Measurements from ENCODE around the gene SMARCA2.

The SMARCA2 gene

DNA sequence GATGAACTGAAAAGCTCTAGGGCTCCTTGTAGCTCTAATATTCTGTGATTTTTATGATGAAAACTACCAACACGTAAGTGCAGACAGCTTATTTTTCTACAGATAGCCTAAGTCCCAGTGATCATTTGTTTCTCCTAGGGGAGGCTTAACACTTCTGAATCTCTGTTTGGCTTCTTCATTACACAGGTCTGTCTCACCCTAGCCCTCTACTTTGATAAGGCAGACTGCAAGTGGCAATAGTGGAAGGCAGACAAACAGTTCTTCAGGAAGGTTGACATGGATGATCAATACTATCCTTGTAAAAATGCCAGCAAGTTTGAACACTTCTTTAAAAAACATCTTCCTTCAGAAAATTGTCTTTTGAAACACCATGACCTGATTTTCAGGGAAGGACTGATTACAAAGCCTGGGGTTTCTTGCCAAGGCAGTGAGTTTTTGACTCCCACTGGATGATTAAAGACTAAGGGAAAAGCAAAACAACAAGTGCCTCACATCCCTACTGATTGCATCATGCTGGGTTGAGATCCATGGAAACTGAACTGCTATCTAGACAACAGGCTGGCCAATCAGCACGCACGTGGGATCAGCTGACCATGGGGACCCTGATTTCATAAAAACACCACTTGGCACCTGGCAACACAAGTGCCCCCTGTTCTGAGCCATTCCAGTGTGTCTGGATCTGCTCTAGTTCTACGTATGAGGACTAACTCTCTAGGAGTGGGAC, 212.2 kb downstream of the SMARCA2 start:
- DNase-seq, result no peak

DNA sequence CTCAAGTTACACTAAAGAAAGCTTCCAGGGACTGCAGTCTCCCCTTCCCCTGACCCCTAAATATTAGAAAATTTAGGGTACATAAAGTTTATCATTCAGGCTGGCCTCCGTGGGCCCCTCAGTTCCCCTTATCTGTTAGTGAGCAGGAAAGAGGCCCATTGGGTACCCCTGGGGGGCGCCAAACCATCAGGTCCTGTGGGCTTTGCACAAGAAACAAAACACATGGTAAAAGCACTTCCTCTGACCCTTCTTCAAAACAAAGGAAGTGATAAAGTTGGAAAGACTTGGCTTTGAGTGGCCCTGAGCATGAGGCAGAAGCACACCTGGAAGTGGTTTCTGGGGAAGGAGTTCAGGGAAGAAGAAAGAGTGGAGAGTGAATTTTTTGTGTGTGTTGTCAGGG, 213.0 kb downstream of the SMARCA2 start:
- DNase-seq, result no peak

DNA sequence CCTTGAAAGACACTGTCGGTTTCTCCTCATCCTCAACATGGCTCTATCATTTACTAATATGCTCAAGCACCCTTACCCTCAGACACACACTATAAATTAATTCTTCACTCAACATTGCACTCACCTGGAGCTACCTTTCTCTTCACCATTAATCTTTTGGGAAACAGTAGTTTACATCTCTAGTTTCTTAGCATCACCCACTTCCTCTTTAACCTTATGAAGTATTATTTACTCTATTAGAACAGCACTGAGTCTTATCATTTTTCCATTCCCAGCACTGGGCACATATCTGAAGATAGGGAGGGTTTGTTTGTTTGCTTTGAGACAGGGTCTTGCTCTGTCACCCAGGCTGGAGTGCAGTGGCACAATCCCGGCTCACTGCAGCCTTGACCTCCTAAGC, 213.5 kb downstream of the SMARCA2 start:
- no peak for DNase-seq

DNA sequence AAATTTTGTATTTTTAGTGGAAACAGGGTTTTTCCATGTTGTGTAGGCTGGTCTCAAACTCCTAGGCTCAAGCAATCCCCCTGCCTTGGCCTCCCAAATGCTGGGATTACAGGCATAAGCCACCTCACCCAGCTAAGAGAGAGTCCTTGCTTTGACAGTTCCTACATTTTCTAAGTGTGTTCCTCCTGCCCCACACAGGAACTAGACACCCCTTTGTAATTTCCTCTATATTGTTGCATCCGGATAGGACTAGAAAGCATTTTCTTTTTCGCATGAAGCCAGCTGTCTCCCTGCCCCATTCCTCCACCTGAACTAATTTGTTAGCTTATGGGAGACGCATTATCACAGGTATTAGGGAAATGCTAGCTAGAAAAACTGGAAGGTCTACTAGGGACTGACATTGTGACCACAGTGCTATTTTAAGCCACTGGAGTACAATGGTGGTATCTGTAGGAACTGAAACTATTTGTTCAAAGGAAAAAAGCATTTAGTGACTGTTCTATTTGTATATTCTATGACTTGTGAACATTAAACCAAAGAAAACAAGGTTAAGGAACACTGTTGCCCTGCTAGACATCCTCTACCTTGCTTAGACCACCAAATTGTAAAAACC, 214.1 kb downstream of the SMARCA2 start:
- DNase-seq, result no peak

DNA sequence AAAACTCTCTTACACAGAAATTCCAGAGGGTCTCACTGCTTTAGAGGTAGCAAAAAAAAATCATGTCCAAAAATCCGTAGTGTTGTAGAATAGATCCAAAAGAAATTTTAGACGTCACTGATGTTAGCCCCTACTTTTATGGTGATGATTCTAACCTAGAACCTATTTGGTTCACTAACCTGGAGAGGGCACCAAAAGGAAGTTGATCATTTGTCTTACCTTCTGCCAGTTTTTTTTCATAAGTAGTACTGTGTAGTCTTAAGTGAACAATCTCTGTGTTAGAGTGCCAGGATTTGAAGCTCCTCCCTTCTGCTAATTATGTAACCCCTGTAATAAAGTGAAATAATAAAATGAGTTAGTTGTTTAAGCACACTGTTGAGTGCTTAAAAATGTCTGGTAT, 215.2 kb downstream of the SMARCA2 start:
- DNase-seq, result no peak

DNA sequence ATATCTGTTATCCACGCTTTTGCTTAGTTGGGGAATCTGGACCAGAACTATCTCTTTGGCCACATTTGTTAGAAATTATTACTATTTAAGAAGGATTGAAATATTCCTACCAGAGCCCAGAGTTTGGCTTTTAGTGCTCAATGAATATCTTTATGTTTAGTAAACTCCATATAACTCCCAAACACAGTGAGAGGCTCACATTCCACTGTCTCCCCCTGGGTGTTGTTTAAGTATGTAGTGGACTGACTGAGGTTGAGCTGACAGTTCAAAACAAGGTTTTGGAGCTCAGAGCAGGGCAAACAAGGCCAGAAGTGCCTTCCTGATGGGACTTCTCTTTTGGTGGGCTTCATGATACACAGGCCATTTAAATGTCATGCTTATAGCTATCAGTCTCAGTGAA, 216.0 kb downstream of the SMARCA2 start:
- DNase-seq, result no peak

DNA sequence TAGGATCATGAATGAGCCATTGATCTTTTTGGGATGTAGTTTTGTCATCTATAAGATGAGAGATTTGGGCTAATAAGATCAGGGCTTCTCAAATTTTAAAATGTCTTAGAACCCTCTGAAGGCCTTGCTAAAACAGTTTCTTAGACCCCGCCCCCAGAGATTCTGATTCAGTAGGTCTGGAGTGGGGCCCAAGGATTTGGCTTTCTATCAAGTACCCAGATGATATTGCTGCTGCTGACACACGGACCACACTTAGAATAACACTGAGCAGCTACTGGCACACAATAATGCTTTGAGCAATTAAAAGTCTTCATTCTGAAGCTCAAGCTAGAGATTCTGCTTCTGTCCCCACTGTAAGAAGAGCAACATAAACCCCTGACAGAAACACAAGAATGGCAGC, 216.7 kb downstream of the SMARCA2 start:
- DNase-seq, result no peak

DNA sequence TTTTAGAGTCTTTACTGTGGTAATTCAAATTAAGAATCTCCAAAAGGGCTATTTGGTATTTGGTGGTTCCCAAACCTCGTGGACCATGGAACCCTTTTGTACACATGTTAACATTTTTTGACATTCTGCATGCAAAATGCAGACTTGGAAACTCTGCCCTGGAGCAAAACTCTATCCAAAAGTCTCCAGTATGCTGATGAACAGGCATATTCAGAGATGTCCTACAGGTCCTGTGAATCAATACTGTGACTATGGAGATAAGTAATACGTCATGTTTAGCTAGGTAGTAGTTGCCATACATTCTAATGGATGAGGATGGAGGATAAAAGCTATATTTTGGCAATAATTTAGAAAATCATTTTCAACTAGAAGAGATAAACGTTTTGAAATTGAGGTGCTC, 218.1 kb downstream of the SMARCA2 start:
- DNase-seq, result no peak

DNA sequence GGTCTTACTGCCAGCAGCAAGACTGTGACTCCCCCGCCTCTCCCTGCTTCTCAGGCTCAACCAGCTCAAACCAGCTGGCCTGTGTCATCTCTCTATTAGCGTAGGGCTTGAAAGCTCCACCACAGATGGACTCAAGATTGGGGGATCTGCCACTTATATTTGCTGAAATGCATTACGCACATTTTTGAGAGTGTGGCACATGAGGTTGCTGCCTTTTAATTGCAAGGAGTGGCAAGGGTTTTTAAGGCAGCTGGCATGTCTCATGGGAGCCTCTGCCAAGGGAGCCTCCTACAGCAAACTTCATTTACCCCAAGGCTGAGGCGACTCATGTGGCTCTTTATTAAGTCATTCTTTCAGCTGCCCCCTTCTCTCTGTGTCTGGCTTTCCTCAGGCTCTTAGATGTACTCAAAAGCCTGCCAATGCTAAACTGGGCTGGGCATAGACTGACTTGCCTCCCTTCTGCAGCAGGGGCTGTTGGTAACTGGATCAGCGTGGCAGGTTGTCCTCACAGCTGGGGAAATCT, 219.3 kb downstream of the SMARCA2 start:
- no peak for DNase-seq

DNA sequence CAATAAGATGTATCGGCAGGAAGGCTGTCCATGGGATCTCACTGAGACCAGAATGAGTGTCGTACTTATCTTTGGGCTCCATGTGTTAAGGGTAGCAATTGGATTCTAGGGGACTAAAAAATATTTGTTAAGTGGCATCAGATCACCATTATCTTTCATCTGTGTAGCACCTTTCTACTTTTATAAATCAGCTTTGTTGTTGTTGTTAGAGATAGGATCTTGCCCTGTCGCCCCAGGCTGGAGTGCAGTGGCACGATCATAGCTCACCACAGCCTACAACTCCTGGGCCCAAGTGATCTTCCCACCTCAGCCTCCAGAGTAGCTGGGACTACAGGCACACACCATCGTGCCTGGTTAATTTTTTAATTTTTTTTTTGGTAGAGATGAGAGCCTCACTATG, 220.5 kb downstream of the SMARCA2 start:
- DNase-seq, result no peak

DNA sequence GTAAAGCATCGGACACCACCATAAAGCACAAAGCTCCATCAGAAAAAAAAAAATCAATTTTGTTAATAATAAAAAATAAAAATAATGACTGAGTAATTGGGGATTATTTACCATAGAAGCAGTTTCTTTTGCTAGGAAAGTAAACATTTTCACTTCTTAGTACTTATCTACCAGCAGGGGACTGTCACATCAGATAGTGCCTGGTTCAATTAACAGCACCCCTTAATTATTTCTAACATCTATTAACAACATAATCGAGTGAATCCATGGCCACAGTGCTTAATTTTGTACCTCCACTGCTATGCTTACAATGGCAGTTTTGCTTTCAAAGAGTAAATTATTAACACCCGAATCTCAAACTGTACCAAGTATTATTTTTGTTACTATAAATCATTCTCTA, 221.7 kb downstream of the SMARCA2 start:
- no peak for DNase-seq

DNA sequence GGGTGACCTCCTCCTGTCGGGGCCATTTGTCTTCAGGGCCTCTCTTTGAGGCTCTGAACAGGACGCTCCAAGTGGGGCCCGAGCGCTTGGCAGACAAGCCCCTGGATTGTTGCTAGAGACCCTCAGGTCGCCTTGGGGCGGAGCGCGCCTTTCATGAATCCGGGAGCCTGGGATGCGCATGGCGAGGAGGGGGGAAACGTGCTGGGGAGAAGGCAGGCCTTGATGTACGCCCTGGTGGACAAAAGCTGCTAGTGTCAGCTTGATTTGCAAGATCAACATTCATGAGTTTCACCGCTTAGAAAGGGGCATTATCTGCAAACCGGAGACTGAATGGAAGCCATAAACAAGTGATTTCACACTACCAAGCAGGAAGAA, 226.3 kb downstream of the SMARCA2 start:
- no peak for DNase-seq

DNA sequence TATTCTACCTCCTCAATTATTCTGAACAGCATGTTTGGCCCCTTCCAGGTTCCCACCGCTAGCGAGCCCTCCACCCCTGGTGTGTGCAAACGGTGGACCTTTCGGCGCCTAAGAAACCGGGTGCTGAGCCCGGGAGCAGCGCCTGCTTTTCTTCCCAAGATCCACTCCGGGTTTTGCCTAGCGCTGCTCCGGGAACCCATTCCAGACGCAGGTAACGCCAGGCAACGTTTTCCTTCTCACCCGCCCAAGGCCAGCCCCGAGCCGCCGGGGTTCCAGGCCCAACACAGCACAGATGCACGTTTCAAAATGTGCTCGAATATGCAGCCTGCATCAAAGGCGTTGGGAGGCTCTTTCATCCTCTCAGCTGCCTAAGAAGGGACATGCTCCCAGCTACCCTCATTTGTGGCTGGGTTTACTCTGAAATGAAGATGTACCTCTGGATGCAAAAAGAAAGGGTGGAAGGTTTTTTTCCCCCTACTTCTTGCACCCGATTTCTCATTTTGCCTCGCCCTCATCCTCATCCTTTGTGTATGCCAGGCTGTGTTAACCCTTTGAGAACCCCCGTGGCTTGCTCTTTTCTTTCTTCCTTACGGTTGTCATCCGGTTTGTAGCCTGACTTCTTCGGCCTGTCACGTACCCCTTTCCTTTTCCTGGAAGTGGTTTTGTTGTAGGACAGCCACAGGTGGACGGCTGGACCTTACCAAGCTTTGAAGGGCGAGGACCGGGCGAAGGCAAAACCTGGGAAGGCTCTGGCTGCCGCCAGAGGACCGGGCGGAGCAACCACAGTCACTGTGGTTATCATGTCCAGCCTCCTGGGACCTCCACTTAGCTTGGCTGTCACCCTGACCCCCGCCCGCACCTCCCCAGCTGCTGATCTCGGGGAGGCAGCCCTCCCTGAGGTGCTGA, 226.9 kb downstream of the SMARCA2 start:
- DNase-seq, result peak; percentile 92

DNA sequence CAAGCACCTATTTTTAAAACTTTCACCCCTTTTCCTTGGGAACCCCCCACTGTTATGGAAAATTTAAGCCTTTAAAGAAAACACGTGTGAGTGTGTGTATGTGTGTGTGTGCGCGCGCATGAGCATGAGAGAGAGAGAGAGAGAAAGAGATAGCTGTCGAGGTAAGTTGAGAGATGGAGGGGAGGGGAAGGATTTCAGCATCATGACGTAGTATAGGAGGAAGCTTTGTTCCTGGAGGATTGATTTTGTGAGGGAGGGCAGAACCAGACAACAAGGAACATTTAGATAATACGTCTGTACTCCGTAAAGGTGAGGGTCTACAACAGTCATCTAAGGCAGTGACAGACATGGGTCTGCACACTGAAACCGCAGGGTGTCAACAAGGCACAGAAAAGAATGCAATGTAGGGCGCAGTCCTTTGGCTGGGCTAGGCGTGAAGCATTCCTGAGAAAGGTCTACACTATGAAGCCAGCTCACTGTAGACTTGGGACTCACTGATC, 227.7 kb downstream of the SMARCA2 start:
- DNase-seq, result no peak
